H54 (cell line): ENCODE results near the gene KRTAP10-12.

ENCODE experiments used
- DNase-seq: peaks from one replicate; pipeline ENCODE4 v3.0.0; 2011; ENCODE audit warnings: low spot score, mixed read lengths; ENCODE audit not compliant: insufficient read length
- FAIRE-seq: peaks from 3 replicates; lab custom pipeline; 2011; peaks lifted over from hg19 to GRCh38; lab: Jason Lieb, UNC
- POLR2A ChIP-seq: IDR thresholded peaks from 2 replicates; pipeline ENCODE4 v1.6.1; 2011; ENCODE audit warnings: low read depth, mild to moderate bottlenecking, low read length

Gene KRTAP10-12

DNA sequence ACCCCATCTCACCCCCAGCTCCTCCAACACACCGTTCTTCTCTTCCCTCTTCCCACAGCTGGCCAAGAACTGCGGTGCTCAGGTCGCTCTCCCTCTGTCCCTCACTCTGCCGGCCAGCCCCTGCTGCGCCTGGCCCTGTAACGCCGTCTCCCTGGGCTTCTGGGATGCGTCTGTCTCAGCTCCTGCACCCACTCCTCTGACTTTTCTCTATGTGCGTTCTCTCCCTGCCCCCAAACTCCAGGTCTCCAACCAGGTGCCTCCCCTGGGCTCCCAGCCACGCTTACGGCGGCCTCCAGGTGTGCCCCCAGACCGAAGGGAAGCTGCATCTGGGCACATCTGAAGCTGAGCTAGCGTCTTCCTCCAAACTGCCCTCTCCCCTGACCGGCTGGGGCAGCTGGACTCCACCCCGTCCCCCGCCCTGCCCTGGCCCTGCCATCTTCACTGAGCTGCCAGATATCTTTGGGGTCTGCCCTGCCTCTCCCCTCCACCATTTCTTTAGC is 2.6 kb downstream of the KRTAP10-12 start:
- FAIRE-seq (no peak), DNase-seq (no peak)
- no peak for TF ChIP-seq POLR2A

DNA sequence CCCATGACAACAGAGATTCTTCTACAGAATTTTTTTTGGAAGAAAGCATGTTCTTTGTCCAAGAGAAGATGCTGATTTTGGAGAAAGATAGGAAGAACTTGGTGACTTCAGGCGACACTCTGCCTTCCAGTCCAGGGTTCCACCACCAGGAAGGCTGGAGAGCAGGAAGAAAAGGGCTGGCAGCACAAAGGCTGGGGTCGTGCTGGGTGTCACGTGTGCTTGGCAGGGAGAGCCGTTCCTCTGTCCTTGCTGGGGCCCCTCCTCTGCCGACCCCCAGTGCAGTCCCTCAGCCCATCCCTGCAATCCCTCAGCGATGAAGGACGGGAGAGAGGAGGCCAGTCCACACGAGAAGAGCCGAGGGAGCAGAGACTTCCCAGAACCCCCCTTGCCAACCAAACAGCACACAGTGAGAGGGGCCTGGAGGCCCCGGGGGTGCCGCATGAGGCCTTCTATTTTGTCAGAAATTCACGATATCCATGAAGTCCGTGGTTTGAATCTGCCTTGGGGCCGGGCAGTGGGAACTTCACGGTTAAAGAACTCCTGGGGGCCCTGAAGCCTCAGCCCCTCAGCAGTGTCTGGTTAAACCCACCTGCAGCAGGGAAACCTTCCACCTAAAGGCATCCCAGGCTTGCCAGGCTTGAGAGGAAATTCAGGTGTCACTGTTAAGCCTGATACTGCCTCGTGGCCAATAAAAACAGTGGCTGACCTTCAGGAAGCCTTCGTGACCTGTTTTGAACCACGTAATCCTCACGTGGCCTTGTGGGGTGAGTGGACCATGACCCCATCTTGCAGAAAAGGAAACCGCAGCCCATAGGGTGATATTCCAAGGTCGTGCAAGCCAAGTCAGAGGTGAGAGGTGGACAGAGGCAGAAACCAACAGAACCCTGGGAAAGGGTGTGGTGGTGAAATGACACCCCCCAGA is 3.4 kb downstream of the KRTAP10-12 start:
- DNase-seq (no peak), FAIRE-seq (no peak)

DNA sequence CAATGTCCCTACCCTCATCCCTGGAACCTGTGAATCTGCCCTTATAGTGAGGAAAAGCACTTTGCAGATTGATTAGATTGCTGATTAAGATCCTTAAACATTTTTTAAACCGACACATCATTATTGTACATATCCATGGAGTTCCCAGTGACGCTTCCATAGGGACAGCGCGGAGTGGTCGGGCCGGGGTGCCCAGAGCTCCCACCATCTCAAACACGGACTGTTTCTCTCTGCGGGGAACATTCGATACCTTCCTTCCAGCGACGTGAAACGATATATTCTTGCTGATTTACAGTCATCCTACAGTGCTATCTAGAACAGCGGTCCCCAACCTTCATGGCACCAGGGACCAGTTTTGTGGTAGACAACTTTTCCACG is 4.0 kb downstream of the KRTAP10-12 start:
- DNase-seq (no peak), FAIRE-seq (no peak)
- TF ChIP-seq POLR2A: no peak

More for the DNA sequence above, 3.4 kb downstream of the KRTAP10-12 start:
- no peak for TF ChIP-seq POLR2A

DNA sequence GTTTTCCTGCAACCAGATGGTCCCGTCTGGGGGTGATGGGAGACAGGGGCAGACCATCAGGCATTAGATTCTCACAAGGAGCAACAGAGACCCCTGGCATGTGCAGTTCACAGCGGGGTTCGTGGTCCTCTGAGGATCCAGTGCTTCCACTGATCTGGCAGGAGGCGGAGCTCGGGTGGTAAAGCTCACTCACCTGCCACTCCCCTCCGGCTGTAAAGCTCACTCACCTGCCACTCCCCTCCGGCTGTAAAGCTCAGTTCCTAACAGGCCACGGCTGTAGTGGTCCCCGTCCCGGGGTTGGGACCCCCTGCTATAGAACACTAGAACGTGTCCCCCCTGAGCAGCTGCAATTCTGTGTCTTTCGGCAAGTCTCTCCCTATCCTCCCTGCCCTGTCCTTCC is 4.6 kb downstream of the KRTAP10-12 start:
- FAIRE-seq: no peak
- no peak for TF ChIP-seq POLR2A
- no peak for DNase-seq

DNA sequence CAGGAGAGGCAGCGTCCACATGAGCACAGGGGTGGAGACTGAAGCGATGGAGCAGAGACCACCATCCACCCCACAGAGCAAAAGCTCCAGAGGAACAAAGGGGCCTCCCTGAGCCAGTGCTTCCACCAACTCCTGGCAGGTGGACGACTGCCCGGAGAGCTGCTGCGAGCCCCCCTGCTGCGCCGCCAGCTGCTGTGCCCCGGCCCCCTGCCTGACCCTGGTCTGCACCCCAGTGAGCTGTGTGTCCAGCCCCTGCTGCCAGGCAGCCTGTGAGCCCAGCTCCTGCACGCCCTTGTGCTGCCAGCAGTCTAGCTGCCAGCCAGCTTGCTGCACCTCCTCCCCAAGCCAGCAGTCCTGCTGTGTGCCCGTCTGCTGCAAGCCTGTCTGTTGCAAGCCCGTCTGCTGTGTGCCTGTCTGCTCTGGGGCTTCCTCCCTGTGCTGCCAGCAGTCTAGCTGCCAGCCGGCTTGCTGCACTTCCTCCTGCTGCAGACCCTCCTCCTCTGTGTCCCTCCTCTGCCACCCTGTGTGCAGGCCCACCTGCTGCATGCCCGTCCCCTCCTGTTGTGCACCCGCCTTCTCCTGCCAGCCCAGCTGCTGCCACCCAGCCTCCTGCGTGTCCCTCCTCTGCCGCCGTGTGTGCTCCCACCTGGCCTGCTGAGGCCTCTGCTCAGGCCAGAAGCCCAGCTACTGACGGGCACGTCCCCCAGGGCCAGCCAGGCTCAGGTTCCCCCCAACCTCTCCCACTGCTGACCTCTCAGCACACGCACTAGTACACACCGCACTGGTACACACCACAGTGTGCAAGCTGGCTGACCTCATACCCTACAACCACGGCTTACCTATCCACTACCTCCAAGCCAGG is 5.4 kb downstream of the KRTAP10-12 start:
- no peak for FAIRE-seq
- no peak for DNase-seq
- TF ChIP-seq POLR2A: no peak

DNA sequence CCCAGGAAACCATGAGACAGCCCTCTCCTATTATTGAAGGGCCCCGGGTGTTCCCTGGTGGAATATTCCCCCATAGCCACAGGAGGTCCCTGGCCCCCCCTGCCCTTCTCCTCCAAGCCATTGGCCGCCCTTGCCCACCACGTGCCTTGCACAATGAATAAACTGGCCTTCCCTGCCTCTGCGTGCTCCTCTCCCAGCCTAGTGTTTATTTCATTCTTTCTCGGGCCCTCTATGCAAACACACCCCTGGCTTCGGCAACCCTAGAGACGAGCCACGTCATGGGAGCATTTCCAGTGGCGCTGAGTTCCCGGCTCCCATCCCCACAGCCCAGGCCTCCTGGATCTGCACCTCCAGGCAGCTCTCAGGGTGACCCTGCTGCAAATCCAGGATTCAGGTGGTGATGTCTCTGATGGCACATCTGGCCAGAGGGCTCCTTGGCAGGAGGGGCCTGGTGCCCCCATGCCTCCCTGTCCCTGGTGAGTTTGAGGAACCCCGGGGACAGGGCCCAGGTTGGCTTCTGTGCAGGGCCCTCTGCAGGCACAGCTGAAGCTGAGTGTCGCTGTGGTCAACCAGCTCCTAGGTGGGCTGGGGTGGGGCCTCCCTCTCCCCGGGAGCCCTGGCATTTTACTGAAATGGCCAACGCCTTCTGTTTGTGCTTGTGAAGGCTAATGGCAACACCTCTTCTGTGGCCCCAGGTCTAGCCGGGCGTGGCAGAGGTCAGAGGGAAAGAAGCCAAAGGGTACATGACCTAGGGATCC is 6.2 kb downstream of the KRTAP10-12 start:
- DNase-seq (no peak), FAIRE-seq (no peak)
- no peak for TF ChIP-seq POLR2A

DNA sequence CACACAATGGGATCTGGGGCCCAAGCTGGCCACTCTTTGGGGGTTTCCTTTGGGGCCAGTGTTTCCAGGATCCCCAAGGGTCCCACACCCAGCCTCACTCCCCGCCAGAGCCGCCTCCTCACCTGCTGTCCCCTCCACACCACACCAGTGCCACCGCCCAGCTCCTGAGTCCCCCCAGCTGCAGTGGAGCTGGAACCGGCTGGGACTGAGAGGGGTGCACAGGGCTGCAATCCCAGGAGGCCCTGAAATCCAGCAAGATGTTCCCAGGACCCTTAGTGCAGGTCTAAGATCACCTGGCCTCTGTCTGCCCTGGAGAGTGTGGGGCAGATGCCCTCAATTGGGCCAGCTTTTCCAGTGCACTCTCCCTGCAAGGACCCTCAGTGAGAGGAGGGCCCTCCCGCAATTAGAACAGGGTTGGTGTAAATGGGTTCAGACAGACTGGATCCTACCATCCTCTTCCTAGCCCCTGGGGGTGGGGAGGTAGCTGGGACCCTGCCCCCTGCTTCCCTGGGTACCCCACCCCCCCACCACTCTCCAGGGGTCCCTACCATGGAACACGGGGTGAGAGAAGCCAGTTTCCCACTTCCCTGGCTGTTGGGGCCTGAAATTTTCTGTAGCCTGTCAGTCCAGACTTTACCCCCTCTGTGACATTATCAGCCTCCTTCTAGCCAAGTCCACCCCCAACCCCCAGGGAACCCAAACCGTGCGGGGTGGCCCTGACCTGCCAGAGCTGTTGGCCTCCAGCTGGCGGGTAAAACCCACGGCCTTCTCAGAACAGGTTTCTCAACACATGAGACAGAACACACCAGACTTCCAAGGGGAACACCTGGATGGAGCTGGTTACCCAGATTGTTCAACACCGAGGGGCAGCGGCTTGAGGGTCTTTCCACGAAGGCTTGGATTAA is 7.0 kb downstream of the KRTAP10-12 start:
- DNase-seq (no peak), FAIRE-seq (no peak)
- no peak for TF ChIP-seq POLR2A

- DNase-seq: no peak
- TF ChIP-seq POLR2A: no peak
- FAIRE-seq: no peak
Measured at GRCh38 chr21:44704636-44705001, 7.6 kb downstream of the KRTAP10-12 start.

DNA sequence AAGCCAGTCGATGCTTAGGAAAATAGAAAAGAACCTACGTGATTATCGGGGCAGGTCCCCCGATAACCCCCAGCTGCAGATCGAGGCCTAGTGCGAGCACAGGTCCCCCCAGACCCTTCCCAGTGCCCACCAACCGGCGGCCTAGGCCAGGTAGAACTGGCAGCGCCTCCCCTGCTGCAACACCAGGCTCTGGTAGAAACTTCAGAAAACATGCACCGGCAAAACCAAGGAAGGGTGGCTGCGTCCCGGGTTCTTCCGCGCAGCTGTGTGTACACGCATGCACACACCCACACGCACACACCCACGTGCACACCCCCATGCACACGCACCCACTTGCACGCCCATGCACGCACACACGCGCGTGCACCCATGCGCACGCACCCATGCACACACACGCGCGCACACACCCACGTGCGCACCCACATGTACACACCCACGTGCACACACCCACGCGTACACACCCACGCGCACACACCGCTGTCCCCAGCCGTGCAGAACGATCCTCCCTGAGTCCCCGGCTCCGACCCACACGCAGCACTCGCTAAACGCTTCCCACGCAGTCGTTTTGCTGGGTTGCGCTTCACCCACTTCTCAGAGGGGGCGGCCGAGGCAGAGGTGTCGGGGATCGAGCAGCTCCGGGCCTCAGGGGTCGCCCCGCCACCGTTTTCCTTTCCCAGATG is 9.2 kb downstream of the KRTAP10-12 start:
- DNase-seq (no peak), FAIRE-seq (no peak)
- no peak for TF ChIP-seq POLR2A

GRCh38 chr21:44706706-44707581 is 10.0 kb downstream of the KRTAP10-12 start:
- no peak for TF ChIP-seq POLR2A
- FAIRE-seq (no peak), DNase-seq (no peak)

DNA sequence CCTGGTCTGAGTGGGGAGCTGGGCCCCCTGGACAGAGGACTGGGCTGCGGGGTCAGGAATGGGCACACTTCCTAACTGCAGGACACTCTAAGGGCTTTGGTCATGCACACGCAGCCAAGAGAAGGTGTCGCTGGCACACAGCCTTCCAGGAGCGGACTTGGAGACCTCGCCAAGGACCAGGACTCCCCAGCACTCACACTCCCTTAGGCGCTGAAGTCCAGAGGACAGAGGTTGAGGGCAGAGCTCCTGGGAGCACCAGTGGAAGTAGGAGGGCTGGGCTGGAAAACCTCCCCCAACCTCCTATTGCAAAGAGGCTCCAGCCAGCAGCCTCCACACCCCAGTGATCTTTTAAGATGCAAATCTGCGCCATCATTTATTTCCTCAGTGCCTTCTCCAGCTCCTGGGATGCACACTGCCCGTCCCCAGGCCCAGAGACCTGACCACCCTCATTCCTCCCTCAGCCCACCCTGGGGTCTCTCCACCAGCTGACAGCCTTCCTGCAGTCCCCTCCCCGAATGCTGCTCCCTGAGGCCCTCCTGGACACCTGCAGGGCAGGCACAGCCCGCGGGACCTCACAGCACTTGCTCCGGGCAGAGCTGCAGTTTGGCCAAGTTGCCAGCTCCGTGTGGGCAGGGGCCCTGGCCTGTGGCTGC is 11.4 kb downstream of the KRTAP10-12 start:
- FAIRE-seq (no peak), DNase-seq (no peak)
- no peak for TF ChIP-seq POLR2A
